ENCODE measurements around the gene ASB10.

ASB10 gene

DNA sequence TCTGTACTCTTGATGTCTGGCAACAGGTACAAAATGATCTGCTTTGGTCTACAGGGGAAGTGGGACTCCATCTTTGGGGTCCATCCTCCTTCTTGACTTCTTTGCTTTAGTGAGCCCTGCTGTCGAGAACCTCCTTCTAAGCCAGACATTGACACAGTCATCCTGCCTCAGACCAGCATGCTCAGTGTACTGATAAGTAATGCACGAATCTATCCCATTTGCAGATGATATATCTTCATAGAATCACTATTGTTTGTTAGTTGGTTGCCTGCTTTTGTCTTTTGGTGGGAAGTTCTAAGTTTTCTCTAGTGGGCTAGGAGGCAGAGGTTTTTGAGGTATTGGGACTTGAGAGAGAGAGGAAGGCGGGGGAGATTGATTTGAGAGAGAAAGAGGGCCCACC is 14.3 kb upstream of the ASB10 start:
- H4K20me1 ChIP-seq (ENCODE audit: control insufficient read depth, insufficient read depth, low read depth, low read length) = no peaks in the 10 kb centered on the region
- peaks cover 29% of the 10 kb centered on the region for H3K27me3 ChIP-seq (ENCODE audit: control insufficient read depth, low read length)
- H3F3A ChIP-seq (ENCODE audit: control insufficient read depth, insufficient read depth) = no peaks in the 10 kb centered on the region
- no peaks in the 10 kb centered on the region for H3K36me3 ChIP-seq (ENCODE audit: control insufficient read depth, low read length)
- H3K27ac ChIP-seq (ENCODE audit: low read depth, low read length) = no peak overlapping the region
- no peak overlapping the region for H3K4me3 ChIP-seq (ENCODE audit: low read length)
- H3K9me2 ChIP-seq (replicated peaks; ENCODE audit: control insufficient read depth, low read length) = no peaks in the 10 kb centered on the region
- H3K79me2 ChIP-seq (ENCODE audit: control insufficient read depth, low read length) = no peaks in the 10 kb centered on the region
- H3K9me3 ChIP-seq (ENCODE audit: control insufficient read depth, insufficient read depth, low read length) = no peaks in the 10 kb centered on the region
- H3K4me2 ChIP-seq (ENCODE audit: low read length) = no peak overlapping the region
- TF ChIP-seq, protein P1, sequence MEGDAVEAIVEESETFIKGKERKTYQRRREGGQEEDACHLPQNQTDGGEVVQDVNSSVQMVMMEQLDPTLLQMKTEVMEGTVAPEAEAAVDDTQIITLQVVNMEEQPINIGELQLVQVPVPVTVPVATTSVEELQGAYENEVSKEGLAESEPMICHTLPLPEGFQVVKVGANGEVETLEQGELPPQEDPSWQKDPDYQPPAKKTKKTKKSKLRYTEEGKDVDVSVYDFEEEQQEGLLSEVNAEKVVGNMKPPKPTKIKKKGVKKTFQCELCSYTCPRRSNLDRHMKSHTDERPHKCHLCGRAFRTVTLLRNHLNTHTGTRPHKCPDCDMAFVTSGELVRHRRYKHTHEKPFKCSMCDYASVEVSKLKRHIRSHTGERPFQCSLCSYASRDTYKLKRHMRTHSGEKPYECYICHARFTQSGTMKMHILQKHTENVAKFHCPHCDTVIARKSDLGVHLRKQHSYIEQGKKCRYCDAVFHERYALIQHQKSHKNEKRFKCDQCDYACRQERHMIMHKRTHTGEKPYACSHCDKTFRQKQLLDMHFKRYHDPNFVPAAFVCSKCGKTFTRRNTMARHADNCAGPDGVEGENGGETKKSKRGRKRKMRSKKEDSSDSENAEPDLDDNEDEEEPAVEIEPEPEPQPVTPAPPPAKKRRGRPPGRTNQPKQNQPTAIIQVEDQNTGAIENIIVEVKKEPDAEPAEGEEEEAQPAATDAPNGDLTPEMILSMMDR (IDR thresholded peaks at IDR 0.05; ENCODE audit: low read depth, low read length, poor library complexity, severe bottlenecking) = no peak
- no peak for TF ChIP-seq EZH2phosphoT487 (IDR thresholded peaks at IDR 0.05; ENCODE audit: borderline replicate concordance, low read length)
- H3K4me1 ChIP-seq (ENCODE audit: control insufficient read depth, low read length) = no peaks in the 10 kb centered on the region

DNA sequence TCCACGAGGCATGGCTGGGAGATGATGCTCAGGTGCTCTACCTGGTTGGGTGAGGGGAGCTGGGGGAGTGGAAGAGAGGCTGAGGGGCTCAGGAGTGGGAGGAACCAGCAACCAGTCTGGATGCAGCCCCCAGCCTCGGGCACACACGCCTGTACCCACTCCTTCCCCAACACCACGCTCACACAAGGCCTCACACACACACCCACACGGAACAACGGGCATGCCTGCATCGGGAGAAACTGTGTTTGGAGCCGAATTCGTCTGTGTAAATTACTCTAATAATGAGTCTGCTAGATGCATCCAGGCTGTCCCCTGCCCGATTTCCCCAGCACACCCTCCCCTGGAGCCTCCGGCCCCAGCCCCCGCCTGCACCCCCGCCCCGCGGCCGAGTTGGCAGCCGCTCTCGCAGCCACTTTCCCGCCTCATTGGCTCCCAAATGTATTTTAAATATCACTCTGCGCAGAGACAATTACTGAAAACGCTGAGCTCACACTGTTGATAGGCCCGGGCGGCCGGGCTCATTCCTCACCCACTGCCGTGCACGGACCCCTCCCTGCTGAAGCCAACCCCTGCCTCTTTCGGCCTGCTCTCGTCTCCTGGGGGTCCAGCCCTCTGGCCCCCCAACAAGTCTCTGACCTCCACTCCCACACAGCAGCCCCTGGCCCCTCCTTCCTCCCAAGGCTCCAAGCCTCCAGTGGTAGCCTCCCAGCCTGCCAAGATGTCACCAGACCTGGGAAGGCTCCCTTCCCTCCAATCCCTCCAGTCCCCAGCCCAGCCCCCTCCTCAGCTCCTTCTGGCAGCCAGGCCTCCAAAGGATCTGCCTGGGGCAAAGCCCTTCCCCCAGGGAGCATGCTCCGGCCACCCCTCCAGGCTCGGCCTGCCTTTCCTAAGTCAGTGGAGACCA is 12.1 kb upstream of the ASB10 start:
- H3K4me1 ChIP-seq (ENCODE audit: control insufficient read depth, low read length) = no peaks in the 10 kb centered on the region

DNA sequence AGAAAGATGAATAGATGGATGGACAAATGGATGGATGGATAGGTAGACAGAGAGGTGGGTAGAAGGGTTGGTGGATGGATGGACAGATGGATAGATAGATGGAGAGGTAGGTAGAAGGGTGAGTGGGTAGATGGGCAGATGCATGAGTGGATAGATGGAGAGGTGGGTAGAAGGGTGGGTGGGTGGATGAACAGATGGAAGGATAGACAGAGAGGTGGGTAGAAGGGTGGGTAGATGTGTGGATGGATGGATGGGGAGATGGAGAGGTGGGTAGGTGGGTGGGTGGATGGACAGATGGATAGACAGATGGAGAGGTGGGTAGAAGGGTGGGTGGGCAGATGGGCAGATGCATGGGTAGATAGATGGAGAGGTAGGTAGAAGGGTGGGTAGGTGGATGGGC is 10.9 kb upstream of the ASB10 start:
- Histone ChIP-seq H3K4me1 (ENCODE audit: control insufficient read depth, low read length) (no peaks in the 10 kb centered on the region), H3K36me3 (ENCODE audit: control insufficient read depth, low read length) (no peaks in the 10 kb centered on the region), H4K20me1 (ENCODE audit: control insufficient read depth, insufficient read depth, low read depth, low read length) (no peaks in the 10 kb centered on the region), H3K79me2 (ENCODE audit: control insufficient read depth, low read length) (no peaks in the 10 kb centered on the region), H3K4me3 (ENCODE audit: low read length) (no peak overlapping the region), H3K9me3 (ENCODE audit: control insufficient read depth, insufficient read depth, low read length) (no peaks in the 10 kb centered on the region), H3K4me2 (ENCODE audit: low read length) (no peak overlapping the region), H3K9me2 (replicated peaks; ENCODE audit: control insufficient read depth, low read length) (no peaks in the 10 kb centered on the region), H3F3A (ENCODE audit: control insufficient read depth, insufficient read depth) (no peaks in the 10 kb centered on the region), H3K27me3 (ENCODE audit: control insufficient read depth, low read length) (peaks cover 17% of the 10 kb centered on the region), H3K27ac (ENCODE audit: low read depth, low read length) (no peak overlapping the region)
- no peak for TF ChIP-seq EZH2phosphoT487 (IDR thresholded peaks at IDR 0.05; ENCODE audit: borderline replicate concordance, low read length)
- TF ChIP-seq, protein P1 (IDR thresholded peaks at IDR 0.05; ENCODE audit: low read depth, low read length, poor library complexity, severe bottlenecking) = no peak

More for the DNA sequence above, 12.1 kb upstream of the ASB10 start:
- H3K27ac ChIP-seq (ENCODE audit: low read depth, low read length) = no peak overlapping the region
- no peaks in the 10 kb centered on the region for H4K20me1 ChIP-seq (ENCODE audit: control insufficient read depth, insufficient read depth, low read depth, low read length)
- no peaks in the 10 kb centered on the region for H3K79me2 ChIP-seq (ENCODE audit: control insufficient read depth, low read length)
- H3K4me3 ChIP-seq (ENCODE audit: low read length) = no peak overlapping the region
- H3K4me2 ChIP-seq (ENCODE audit: low read length) = no peak overlapping the region
- H3K36me3 ChIP-seq (ENCODE audit: control insufficient read depth, low read length) = no peaks in the 10 kb centered on the region
- H3K9me2 ChIP-seq (replicated peaks; ENCODE audit: control insufficient read depth, low read length) = no peaks in the 10 kb centered on the region
- TF ChIP-seq, protein P1 (IDR thresholded peaks at IDR 0.05; ENCODE audit: low read depth, low read length, poor library complexity, severe bottlenecking) = no peak
- TF ChIP-seq EZH2phosphoT487 (IDR thresholded peaks at IDR 0.05; ENCODE audit: borderline replicate concordance, low read length) = no peak
- H3K9me3 ChIP-seq (ENCODE audit: control insufficient read depth, insufficient read depth, low read length) = no peaks in the 10 kb centered on the region
- H3F3A ChIP-seq (ENCODE audit: control insufficient read depth, insufficient read depth) = no peaks in the 10 kb centered on the region
- H3K27me3 ChIP-seq (ENCODE audit: control insufficient read depth, low read length) = peaks cover 23% of the 10 kb centered on the region

Data from DOHH2 (cell line).